Fibroblast of the conjunctiva (primary cell): ENCODE data around the gene LDLRAD3.

Source experiments
- DNase-seq: peaks from one replicate; pipeline ENCODE4 v3.0.0-alpha.2; 2010; ENCODE audit warnings: low read depth

The LDLRAD3 gene

GRCh38 chr11:35927682-35928081 lies 16.2 kb upstream of the LDLRAD3 start:
- peak; percentile 66 for DNase-seq

DNA sequence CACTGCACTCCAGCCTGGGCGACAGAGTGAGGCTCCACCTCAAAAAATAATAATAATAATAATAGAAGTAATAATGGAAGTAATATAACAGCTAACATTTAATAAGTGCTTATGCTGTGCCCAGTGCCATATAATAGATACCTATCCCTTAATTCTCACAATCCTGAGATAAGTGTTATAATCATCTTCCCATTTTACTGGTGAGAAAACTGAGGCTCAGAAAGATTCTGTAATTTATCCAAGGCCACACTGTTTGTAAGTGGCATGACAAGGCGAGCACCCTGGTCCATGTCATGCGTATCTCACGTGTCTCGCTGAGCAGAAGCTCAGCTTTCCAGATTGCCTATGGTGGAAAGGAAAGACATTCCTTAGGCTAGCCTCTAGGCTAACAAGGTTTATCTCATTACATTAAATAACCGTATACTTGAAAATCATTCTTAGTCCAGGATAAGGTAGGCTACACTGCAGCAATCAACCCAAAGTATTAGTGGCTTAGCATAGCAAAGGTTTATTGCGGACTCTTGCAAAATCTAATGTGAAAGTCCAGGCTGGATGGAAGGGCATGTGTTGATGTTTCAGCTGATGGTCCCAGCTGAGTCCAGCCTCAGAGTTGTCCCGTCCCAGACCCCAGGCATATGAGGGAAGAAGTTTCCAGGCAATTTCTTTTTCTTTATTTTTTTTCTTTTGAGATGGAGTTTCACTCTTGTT lies 15.0 kb upstream of the LDLRAD3 start:
- no peak for DNase-seq

GRCh38 chr11:35930466-35930865 lies 13.4 kb upstream of the LDLRAD3 start:
- no peak for DNase-seq

DNA sequence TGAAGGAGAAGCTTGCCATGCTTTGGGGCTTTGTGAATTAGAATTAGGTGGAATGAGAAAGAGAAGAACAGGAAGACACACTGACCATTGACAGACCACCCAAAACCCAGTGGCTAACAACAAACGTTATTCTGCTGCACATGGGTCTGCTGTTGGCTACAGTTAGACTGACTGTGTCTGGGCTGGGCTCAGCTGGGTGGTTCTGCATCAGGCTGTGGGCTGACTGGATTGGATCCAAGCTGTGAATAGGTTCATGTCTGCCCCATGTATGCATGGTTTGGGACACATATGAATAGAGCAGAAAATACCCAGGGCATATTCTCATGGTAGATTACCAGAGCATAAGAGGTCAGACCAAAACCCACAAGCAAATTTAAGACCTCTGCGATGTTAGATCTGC lies 11.7 kb upstream of the LDLRAD3 start:
- no peak for DNase-seq

DNA sequence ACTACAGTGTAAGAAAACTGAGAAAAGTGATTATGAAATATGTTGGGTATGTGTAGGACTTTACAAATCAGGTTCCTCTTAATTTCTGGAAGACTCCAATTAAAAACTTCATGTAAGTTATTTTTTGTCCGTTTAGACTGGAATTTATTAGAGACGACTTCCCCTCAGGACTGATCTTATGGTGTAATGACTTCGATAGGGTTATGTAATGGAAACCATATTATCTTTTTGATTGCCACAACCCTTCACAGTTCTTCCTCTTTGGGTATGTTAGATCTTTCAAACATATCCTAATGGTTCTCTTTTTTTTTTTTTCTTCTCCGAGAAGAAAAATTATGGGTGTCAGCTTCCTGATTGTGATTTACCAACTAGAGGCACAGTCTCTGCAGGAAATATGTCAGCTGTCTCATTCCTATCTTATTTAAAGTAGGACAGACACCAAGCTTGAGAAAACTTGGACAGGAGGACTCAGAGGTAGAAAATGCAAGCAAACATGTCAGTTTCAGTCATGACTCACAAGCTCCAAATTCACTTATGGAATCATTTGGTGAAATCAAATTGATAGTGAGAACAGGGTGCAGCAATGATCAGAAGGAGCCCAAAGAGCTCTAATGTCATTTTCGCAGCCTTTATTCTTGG lies 11.1 kb upstream of the LDLRAD3 start:
- DNase-seq = no peak

DNA sequence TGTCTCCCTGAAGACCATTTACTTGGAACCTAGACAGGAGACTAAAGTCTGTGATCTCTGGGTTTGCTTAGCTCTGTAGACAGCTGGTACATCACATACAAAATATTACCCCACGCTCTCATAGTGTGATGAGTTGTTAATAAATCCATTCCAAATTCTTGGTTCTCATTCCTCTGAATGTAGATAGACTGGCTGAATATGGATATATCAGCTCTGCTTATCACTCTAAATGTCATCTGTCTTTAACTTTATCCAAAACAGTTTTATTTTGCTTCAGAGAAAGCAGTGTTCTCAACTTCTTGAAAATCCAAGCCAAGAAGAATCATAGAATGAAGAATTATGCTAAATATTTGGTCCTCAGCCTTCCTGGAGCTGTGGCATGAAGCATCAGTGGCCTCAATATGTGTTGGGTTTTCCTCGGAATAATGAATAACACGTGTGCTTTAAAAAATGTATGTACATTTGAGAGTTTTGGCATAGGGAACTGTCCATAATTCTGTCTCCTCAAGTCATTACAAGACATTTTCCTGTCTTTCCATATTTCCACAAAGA lies 10.5 kb upstream of the LDLRAD3 start:
- DNase-seq = no peak

- no peak for DNase-seq
These were observed 9.6 kb upstream of the LDLRAD3 start for GRCh38 chr11:35934271-35934670.

DNA sequence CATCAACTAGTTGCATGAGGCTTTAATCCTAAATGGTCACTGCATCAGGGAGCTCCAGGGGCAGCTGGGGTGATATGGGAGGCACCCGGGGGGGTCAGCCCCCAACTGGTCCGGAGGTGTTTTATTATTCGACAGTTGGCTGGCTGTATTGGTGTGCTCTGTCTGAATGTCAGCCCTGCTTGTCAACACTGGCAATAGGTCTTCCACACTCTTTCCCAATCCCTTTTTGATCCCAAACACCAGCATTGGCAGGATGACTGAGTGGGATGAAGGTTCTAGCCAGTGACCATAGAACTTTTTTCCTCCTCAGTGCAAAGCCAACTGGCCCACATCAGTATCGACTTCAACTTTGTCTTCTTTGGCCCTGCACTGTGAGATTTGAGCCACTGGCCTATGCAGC lies 8.9 kb upstream of the LDLRAD3 start:
- no peak for DNase-seq

- DNase-seq = no peak
These were observed 8.5 kb upstream of the LDLRAD3 start for GRCh38 chr11:35935390-35935789.

DNA sequence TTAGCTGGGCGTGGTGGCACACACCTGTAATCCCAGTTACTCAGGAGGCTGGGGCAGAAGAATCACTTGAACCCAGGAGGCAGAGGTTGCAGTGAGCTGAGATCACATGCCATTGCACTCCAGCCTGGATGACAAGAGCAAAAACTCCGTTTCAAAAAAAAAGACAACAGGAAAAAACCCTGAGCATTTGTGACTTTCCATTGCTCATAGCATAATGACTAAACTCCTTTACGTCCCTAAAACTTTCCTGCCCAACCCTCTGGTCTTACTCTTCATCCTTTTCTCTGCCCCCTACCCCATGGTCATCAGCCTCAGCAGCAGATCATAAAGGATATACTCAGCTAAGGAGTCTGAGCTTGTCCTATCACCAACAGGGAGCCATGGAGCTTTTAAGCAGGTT lies 6.8 kb upstream of the LDLRAD3 start:
- no peak for DNase-seq

GRCh38 chr11:35937700-35938099 lies 6.2 kb upstream of the LDLRAD3 start:
- DNase-seq = no peak

GRCh38 chr11:35938231-35938630 lies 5.6 kb upstream of the LDLRAD3 start:
- no peak for DNase-seq

- no peak for DNase-seq
These were observed 553 bp upstream of the LDLRAD3 start for GRCh38 chr11:35943309-35943708.

GRCh38 chr11:35944503-35945136 lies 758 bp downstream of the LDLRAD3 start:
- no peak for DNase-seq

DNA sequence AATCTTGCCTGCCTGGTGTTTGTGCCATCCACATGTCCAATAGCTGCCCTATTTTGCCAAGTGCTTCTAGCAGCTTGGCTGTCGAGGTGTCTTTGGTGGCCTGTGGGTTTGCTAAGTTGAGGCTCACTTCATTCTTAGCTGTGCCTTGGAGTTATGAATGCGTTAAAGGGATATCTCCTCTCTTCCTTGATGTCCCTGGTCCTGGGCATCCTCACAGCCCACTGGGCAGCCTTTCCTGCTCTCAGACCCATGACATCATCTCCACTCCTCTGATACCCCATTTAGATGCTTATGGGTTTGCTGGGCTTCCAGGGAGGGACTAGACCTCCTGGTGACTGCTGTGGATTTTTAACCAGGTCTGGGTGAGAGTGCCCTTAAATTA lies 1.3 kb downstream of the LDLRAD3 start:
- no peak for DNase-seq

GRCh38 chr11:35946766-35947165 lies 2.9 kb downstream of the LDLRAD3 start:
- no peak for DNase-seq

DNA sequence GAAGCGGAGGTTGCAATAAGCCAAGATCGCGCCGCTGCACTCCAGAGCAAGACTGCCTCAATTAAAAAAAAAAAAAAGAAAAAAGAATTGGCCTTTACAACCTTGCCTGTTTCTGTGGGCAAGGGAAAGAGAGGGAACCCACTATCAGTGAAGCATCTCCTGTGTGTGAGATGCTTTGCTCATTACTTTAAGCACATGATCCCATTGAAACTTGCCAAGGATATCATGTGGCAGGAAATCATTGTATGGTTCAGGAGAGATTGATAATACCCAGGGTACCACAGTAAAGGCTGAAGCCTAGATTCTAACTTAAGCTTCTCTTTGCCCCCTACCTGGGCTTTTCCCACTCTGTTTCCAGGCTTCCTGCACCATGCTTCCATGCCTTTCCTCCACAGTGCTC lies 3.6 kb downstream of the LDLRAD3 start:
- no peak for DNase-seq

DNA sequence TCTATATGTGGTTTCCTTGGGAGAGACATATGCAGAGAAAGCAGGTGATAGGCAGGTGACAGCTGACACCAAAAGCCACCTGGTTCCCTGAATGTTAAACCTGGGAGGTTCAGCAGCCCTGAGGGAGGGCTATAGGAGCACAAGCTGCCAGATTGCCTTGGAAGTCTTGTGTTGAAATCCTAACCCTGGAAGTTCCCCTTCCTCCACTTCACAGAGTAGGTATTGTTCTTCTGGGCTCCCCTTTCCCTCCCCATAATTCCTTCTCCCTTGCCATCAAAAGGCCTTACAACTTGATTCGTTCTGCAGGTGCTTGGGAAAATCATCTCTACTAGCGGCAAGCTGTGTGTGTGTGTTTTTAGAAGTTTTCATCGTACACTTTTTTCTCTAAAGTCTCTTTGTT lies 5.4 kb downstream of the LDLRAD3 start:
- DNase-seq = no peak

- no peak for DNase-seq
These were observed 6.2 kb downstream of the LDLRAD3 start for GRCh38 chr11:35950082-35950481.

DNA sequence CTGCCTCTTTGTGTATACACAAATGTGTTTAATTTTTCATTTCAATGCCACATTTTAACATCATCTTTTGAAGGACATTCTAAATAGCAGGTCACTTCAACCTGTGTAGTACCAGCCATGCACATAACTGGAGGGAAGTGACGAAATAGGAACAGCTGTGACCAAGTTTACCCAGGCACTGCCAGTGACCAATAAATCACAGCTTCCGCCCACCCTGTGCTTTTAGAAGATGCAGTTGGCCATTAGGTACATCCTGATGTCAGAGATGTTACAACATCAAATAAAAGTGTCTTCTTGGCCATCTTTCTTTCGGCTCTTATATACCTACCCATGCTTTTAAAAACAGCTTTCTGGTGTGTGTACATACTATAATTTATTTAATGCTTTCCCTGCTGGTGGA lies 7.8 kb downstream of the LDLRAD3 start:
- no peak for DNase-seq

GRCh38 chr11:35953081-35953760 lies 9.4 kb downstream of the LDLRAD3 start:
- no peak for DNase-seq

DNA sequence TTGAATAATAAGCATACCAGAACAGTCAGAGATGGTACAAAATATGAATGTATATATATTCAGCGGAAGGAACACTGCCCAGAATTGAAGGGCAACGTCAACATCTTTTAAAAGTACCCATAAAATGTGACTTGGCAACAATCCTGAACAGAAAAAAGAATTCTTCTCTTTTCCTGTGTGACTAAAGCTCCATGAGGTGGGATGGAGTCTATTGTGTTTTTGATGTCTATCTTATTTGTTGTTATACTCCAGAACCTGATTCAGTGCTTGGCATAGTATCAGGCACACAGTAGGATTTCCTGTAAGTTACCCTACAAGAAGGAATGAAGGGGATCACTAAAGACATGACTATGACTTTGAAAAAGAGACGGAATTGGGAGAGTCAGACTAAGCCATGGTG lies 10.3 kb downstream of the LDLRAD3 start:
- no peak for DNase-seq

DNA sequence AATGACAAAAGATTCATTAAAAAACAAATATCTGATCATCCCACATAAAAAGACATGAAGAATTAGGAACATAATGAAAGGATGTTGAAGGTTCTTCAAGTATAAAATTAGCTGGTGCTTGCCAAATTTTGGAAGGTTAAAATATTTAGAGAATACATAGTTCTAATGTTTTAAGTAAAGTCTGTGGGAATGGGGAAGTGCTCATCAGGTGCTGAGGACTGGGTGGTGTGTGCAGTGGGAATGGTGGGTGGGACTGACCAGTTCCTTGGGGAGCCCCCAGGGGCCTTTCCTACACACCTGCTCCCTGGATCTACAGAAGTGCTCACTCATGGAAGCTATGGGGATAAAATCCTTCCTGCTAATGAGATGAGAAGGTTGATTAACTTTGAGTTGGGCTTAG lies 11.8 kb downstream of the LDLRAD3 start:
- DNase-seq = no peak
